ENCODE measurements around the gene NRG3. TPM values are rescaled to one million over a fixed set of nuclear protein-coding genes. Genes with fewer than 3 reads are reported as not detected.

NRG3 gene
- total RNA-seq, 1 experiment from 2014 or later, result not detected

- Histone ChIP-seq H3K36me3 (ENCODE audit: control insufficient read depth in 1 of 2, insufficient read depth in 2 of 2, low read length in 2 of 2) (no peaks in the 10 kb centered on the region), H4K20me1 (ENCODE audit: insufficient read depth) (no peaks in the 10 kb centered on the region), H3K9me2 (ENCODE audit: insufficient read depth) (no peaks in the 10 kb centered on the region), H3K4me1 (ENCODE audit: control insufficient read depth in 1 of 2, insufficient read depth in 2 of 2, low read length in 2 of 2) (no peaks in the 10 kb centered on the region), H3K4me3 (replicated peaks in 1 of 2; ENCODE audit: low read depth in 1 of 2, low read length in 2 of 2) (no peak overlapping the region), H3K27me3 (ENCODE audit: insufficient read depth, low read length) (no peaks in the 10 kb centered on the region), H3K4me2 (ENCODE audit: low read length) (no peak overlapping the region), H3K9ac (ENCODE audit: low read length) (no peak overlapping the region), H3K9me3 (ENCODE audit: control insufficient read depth in 1 of 2, insufficient read depth in 1 of 2, low read depth in 1 of 2, low read length in 2 of 2) (peaks cover 0 to 20% of the 10 kb centered on the region in 2 experiments; a peak in 2 of 4 replicates), H3K27ac (ENCODE audit: low read depth, low read length) (no peak overlapping the region), H2AFZ (ENCODE audit: low read depth, low read length, poor library complexity, severe bottlenecking) (no peak overlapping the region), H3K79me2 (ENCODE audit: insufficient read depth, low read length) (no peaks in the 10 kb centered on the region)
- DNase-seq (ENCODE audit: low read depth, low spot score), result no peak
- ChIA-PET POLR2A (no interaction called here), CTCF (no interaction called here), RAD21 (ENCODE audit: low non-redundant PET in 1 of 2, low total read pairs in 2 of 2, uncharacterized antibody in 2 of 2, unreplicated experiment in 2 of 2) (no interaction called here)
- intact Hi-C loops (cut with micrococcal nuclease), result no loop called here
- no TSS peak for BruUV-seq (replicated peaks)
- no peak for ATAC-seq
- TF ChIP-seq POLR2AphosphoS5 (IDR thresholded peaks at IDR 0.05; ENCODE audit: low read depth, low read length), result no peak
Observed at GRCh38 chr10:82801289-82801688, 926.3 kb downstream of the NRG3 start.

GRCh38 chr10:82811621-82812020 is 936.6 kb downstream of the NRG3 start:
- RAD21 ChIA-PET (ENCODE audit: low non-redundant PET in 1 of 2, low total read pairs in 2 of 2, uncharacterized antibody in 2 of 2, unreplicated experiment in 2 of 2), result no interaction called here
- intact Hi-C loops (cut with micrococcal nuclease), result no loop called here
- no peaks in the 10 kb centered on the region for H4K20me1 ChIP-seq (ENCODE audit: insufficient read depth)

More at GRCh38 chr10:82811621-82812020, 936.6 kb downstream of the NRG3 start:
- Histone ChIP-seq H3K4me2 (ENCODE audit: low read length) (no peak overlapping the region), H3K9me3 (ENCODE audit: control insufficient read depth in 1 of 2, insufficient read depth in 1 of 2, low read depth in 1 of 2, low read length in 2 of 2) (peaks cover 0 to 24% of the 10 kb centered on the region in 2 experiments; a peak in 2 of 4 replicates), H3K9me2 (ENCODE audit: insufficient read depth) (no peaks in the 10 kb centered on the region), H3K36me3 (ENCODE audit: control insufficient read depth in 1 of 2, insufficient read depth in 2 of 2, low read length in 2 of 2) (no peaks in the 10 kb centered on the region), H3K27ac (ENCODE audit: low read depth, low read length) (no peak overlapping the region), H2AFZ (ENCODE audit: low read depth, low read length, poor library complexity, severe bottlenecking) (no peak overlapping the region), H3K79me2 (ENCODE audit: insufficient read depth, low read length) (no peaks in the 10 kb centered on the region), H3K9ac (ENCODE audit: low read length) (no peak overlapping the region), H3K4me1 (ENCODE audit: control insufficient read depth in 1 of 2, insufficient read depth in 2 of 2, low read length in 2 of 2) (no peaks in the 10 kb centered on the region), H3K27me3 (ENCODE audit: insufficient read depth, low read length) (no peaks in the 10 kb centered on the region), H3K4me3 (replicated peaks in 1 of 2; ENCODE audit: low read depth in 1 of 2, low read length in 2 of 2) (no peak overlapping the region)
- ChIA-PET POLR2A (no interaction called here), CTCF (interaction anchor here (0.7 kb wide), 1 partner anchor 74 kb away, joined by 3 read pairs; no protein-coding TSS in a partner anchor)
- ATAC-seq (no peak), DNase-seq (ENCODE audit: low read depth, low spot score) (no peak)
- BruUV-seq (replicated peaks), result no TSS peak
- no peak for TF ChIP-seq TCF7L2 (IDR thresholded peaks at IDR 0.05; ENCODE audit: borderline replicate concordance, extremely low read depth, insufficient read depth, insufficient read length)
- TF ChIP-seq CEBPB (IDR thresholded peaks at IDR 0.05; ENCODE audit: low read depth), result no peak
- TF ChIP-seq CTCF (IDR thresholded peaks at IDR 0.05 in 2 of 3, conservative IDR thresholded peaks at IDR 0.05 in 1 of 3; ENCODE audit: borderline replicate concordance in 1 of 3, insufficient read depth in 1 of 3, low read depth in 2 of 3, low read length in 2 of 3), result peak in 2 of 3 experiments; percentile 21 to 32; a peak in 2 of 6 replicates
- TF ChIP-seq YY1 (IDR thresholded peaks at IDR 0.05; ENCODE audit: extremely low read depth, insufficient replicate concordance, low read depth, low read length), result no peak
- TF ChIP-seq POLR2AphosphoS5 (IDR thresholded peaks at IDR 0.05; ENCODE audit: low read depth, low read length), result no peak
